AG09319 (cell line): ENCODE measurements around the gene SYNE1.
"Not testable (repeated sequence)": the region's sequence is repeated elsewhere in the genome, so short reads cannot be mapped to it uniquely, and the experiment has no call there.

Source experiments
- DNase-seq: peaks from one replicate; pipeline ENCODE4 v3.0.0-alpha.2; 2010; ENCODE audit warnings: low read depth; ENCODE audit errors: extremely low read depth
- TF ChIP-seq, protein P1 (sequence below): IDR thresholded peaks from 2 replicates; pipeline ENCODE4 v1.5.1; 2011; ENCODE audit warnings: low read depth, mild to moderate bottlenecking, inconsistent platforms, low read length, moderate library complexity

The SYNE1 gene, protein sequence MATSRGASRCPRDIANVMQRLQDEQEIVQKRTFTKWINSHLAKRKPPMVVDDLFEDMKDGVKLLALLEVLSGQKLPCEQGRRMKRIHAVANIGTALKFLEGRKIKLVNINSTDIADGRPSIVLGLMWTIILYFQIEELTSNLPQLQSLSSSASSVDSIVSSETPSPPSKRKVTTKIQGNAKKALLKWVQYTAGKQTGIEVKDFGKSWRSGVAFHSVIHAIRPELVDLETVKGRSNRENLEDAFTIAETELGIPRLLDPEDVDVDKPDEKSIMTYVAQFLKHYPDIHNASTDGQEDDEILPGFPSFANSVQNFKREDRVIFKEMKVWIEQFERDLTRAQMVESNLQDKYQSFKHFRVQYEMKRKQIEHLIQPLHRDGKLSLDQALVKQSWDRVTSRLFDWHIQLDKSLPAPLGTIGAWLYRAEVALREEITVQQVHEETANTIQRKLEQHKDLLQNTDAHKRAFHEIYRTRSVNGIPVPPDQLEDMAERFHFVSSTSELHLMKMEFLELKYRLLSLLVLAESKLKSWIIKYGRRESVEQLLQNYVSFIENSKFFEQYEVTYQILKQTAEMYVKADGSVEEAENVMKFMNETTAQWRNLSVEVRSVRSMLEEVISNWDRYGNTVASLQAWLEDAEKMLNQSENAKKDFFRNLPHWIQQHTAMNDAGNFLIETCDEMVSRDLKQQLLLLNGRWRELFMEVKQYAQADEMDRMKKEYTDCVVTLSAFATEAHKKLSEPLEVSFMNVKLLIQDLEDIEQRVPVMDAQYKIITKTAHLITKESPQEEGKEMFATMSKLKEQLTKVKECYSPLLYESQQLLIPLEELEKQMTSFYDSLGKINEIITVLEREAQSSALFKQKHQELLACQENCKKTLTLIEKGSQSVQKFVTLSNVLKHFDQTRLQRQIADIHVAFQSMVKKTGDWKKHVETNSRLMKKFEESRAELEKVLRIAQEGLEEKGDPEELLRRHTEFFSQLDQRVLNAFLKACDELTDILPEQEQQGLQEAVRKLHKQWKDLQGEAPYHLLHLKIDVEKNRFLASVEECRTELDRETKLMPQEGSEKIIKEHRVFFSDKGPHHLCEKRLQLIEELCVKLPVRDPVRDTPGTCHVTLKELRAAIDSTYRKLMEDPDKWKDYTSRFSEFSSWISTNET (N-terminal part only)

DNA sequence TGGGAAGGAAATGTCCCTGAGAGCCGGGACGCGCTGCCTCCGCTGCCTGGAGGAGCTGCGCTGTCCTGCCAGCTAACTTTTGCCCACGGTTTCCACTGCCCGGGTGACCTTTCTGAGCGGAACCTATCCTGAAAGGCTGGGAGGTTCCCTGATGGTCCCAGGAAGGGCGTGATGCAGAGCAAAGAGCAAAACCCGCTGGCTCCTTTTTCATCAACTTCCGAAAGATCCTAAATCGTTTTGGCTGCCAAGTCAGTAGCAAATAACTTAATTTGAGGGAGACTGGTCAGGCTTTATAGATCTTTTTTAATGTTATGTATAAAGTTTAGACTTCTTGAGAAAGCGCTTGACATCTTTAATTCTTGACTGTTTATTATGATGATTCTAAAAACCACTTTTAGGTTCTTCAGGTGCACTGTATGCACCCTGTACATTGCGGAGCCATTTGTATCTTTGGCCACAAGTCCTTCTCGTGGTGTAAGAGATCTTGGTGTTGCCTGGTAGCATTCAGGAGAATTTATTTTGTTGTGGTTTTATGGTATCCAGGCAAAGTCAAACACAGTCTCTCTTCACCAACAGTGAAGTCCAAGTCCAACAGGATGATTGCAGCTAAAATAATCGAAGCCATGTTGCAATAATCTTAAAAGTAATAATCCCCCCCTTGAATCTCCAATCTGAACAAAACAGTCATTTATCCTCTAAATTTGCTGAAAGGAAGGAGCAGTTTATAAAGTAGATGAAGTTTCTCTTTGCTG, at the start of gene SYNE1:
Gene SYNE1, minus strand, starts transcription at position 67 of the 752 bp plus-strand sequence. CDS start 9,031 bp downstream, outside the sequence.
- no peak for DNase-seq
- TF ChIP-seq, protein P1, sequence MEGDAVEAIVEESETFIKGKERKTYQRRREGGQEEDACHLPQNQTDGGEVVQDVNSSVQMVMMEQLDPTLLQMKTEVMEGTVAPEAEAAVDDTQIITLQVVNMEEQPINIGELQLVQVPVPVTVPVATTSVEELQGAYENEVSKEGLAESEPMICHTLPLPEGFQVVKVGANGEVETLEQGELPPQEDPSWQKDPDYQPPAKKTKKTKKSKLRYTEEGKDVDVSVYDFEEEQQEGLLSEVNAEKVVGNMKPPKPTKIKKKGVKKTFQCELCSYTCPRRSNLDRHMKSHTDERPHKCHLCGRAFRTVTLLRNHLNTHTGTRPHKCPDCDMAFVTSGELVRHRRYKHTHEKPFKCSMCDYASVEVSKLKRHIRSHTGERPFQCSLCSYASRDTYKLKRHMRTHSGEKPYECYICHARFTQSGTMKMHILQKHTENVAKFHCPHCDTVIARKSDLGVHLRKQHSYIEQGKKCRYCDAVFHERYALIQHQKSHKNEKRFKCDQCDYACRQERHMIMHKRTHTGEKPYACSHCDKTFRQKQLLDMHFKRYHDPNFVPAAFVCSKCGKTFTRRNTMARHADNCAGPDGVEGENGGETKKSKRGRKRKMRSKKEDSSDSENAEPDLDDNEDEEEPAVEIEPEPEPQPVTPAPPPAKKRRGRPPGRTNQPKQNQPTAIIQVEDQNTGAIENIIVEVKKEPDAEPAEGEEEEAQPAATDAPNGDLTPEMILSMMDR = no peak

DNA sequence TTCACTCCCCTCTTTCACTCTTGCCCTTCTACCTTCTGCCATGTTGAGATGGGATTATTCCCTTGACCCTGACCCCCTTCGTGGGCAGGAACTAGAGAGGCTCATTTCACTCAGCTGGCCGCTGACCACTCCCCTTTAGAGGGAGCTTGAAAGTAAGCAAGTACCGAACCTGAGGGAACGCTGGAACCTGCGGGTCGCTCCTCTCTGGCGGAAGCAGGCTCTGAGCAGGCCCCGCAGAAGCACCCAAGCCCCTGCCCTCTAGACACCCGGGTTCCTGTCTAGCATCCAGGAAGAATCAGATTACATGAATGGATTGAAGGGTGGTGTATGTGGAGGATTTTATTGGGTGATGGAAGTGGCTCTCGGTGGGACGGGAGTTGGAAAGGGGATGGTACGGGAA, 48.7 kb upstream of the SYNE1 start:
- DNase-seq = no peak
- TF ChIP-seq, protein P1 = no peak

DNA sequence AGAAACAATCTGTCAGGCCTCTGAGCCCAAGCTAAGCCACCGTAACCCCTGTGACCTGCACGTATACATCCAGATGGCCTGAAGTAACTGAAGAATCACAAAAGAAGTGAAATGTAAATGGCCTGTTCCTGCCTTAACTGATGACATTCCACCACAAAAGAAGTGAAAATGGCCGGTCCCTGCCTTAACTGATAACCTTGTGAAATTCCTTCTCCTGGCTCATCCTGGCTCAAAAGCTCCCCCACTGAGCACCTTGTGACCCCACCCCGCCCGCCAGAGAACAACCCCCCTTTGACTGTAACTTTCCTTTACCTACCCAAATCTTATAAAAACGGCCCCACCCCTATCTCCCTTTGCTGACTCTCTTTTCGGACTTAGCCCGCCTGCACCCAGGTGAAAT, 45.8 kb upstream of the SYNE1 start:
- not testable (repeated sequence) for DNase-seq

GRCh38 chr6:152682141-152682540, 45.0 kb upstream of the SYNE1 start:
- no peak for DNase-seq

DNA sequence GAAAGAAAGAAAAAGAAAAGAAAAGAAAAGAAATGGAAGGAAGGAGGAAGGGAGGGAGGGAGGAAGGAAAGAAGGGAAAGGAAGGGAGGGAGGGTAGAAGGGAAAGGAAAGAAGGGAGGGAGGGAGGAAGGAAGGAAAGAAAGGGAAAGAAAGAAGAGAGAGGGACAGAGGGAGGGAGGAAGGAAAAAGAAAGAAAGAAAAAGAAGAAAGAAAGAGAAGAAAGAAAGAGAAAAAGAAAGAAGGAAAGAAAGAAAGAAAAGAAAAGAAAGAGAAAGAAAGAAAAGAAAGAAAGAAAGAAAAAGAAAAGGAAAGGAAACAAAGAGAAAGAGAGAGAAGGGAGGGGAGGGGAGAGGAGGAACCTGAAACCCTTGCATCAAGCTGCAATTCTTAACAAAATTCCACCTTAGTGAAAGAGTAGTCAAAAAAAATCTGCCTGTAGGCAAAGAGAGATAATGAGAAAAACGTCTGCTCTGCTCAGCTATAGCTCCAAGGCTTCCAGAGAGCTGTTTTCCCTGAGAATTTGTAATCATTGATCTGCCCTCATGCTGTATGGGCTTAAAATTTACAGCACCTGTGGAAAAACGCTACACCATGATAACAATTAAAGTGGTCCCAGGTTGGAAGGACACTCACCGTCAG, 43.8 kb upstream of the SYNE1 start:
- TF ChIP-seq, protein P1 = no peak
- no peak for DNase-seq

More at GRCh38 chr6:152682141-152682540, 45.0 kb upstream of the SYNE1 start:
- TF ChIP-seq, protein P1 = no peak

- TF ChIP-seq, protein P1 = no peak
Measured at GRCh38 chr6:152680151-152680550, 43.0 kb upstream of the SYNE1 start.

More at GRCh38 chr6:152680151-152680550, 43.0 kb upstream of the SYNE1 start:
- DNase-seq = no peak
